Astrocyte (in vitro differentiated cells and primary cell): ENCODE measurements around the gene TUBA8. TPM values are rescaled to one million over a fixed set of nuclear protein-coding genes. Genes with fewer than 3 reads are reported as not detected.

Source experiments
- DNase-seq: peaks from one replicate; pipeline ENCODE4 v3.0.0-alpha.2; 2010; ENCODE audit warnings: low read depth
- FAIRE-seq: peaks from 2 replicates; lab custom pipeline; 2011; peaks lifted over from hg19 to GRCh38; lab: Jason Lieb, UNC
- H2AFZ ChIP-seq: 2 replicates; pipeline ENCODE4 v1.6.0; 2012; ENCODE audit warnings: low read depth, low read length, inconsistent platforms
- H3K27ac ChIP-seq: 2 replicates; pipeline ENCODE4 v1.5.1; 2011; ENCODE audit warnings: low read depth, low read length, inconsistent platforms
- H3K27me3 ChIP-seq: 2 replicates; pipeline ENCODE4 v1.6.0; 2011; ENCODE audit warnings: low read length, inconsistent platforms; ENCODE audit not compliant: insufficient read depth
- H3K36me3 ChIP-seq: 2 replicates; pipeline ENCODE4 v1.5.1; 2011; ENCODE audit warnings: low read length, inconsistent platforms; ENCODE audit not compliant: insufficient read depth
- H3K4me1 ChIP-seq: 2 replicates; pipeline ENCODE4 v1.5.1; 2011; ENCODE audit warnings: low read length, inconsistent platforms; ENCODE audit not compliant: insufficient read depth
- H3K4me2 ChIP-seq: 2 replicates; pipeline ENCODE4 v1.6.0; 2012; ENCODE audit warnings: low read length, inconsistent platforms
- H3K4me3 ChIP-seq: 2 replicates; pipeline ENCODE4 v1.5.1; 2011; ENCODE audit warnings: low read depth, mild to moderate bottlenecking, low read length, inconsistent platforms; ENCODE audit not compliant: insufficient read depth
- H3K79me2 ChIP-seq: 2 replicates; pipeline ENCODE4 v1.6.0; 2012; ENCODE audit warnings: mild to moderate bottlenecking, low read length, inconsistent platforms; ENCODE audit not compliant: insufficient read depth
- H3K9ac ChIP-seq: 2 replicates; pipeline ENCODE4 v1.6.0; 2012; ENCODE audit warnings: mild to moderate bottlenecking, low read length, inconsistent platforms
- H3K9me3 ChIP-seq: 2 replicates; pipeline ENCODE4 v1.5.1; 2012; ENCODE audit warnings: low read depth, mild to moderate bottlenecking, low read length, inconsistent platforms; ENCODE audit not compliant: insufficient read depth
- H4K20me1 ChIP-seq: 2 replicates; pipeline ENCODE4 v1.6.0; 2012; ENCODE audit warnings: low read length, inconsistent platforms; ENCODE audit not compliant: insufficient read depth
- H3K27ac Mint-ChIP-seq: one replicate; pipeline ENCODE4 v1.8.0; 2021; ENCODE audit warnings: mild to moderate bottlenecking, mixed read lengths; ENCODE audit not compliant: unreplicated experiment
- H3K27me3 Mint-ChIP-seq: one replicate; pipeline ENCODE4 v1.8.0; 2021; ENCODE audit warnings: low read depth, mixed read lengths; ENCODE audit not compliant: unreplicated experiment
- H3K36me3 Mint-ChIP-seq: one replicate; pipeline ENCODE4 v1.8.0; 2021; ENCODE audit warnings: low read depth, mixed read lengths; ENCODE audit not compliant: unreplicated experiment
- H3K4me1 Mint-ChIP-seq: one replicate; pipeline ENCODE4 v1.8.0; 2021; ENCODE audit warnings: low read depth, mixed read lengths; ENCODE audit not compliant: unreplicated experiment
- H3K4me3 Mint-ChIP-seq: one replicate; pipeline ENCODE4 v1.8.0; 2021; ENCODE audit warnings: mild to moderate bottlenecking, moderate library complexity, mixed read lengths; ENCODE audit not compliant: unreplicated experiment
- H3K9me3 Mint-ChIP-seq: one replicate; pipeline ENCODE4 v1.8.0; 2021; ENCODE audit warnings: mild to moderate bottlenecking, mixed read lengths; ENCODE audit not compliant: unreplicated experiment
- CTCF ChIP-seq: IDR thresholded peaks from 2 replicates; pipeline ENCODE4 v1.5.1; 2011; ENCODE audit warnings: low read depth, mild to moderate bottlenecking, inconsistent platforms, low read length, moderate library complexity; ENCODE audit not compliant: insufficient read depth
- EZH2 ChIP-seq: IDR thresholded peaks from 2 replicates; pipeline ENCODE4 v1.6.1; 2012; ENCODE audit warnings: mild to moderate bottlenecking, low read length, inconsistent platforms; ENCODE audit not compliant: insufficient read depth
- total RNA-seq: library from RNA; stranded (reverse); gene quantifications from 2 replicates; pipeline ENCODE4 v1.2.1, GENCODE V29; 2021

The TUBA8 gene
- total RNA-seq, 1 donor from 2014 or later, result 0.79 TPM

GRCh38 chr22:18093661-18094060 is 16.9 kb upstream of the TUBA8 start:
- Mint-ChIP-seq H3K4me3 (no peak overlapping the region), H3K4me1 (peaks cover 6% of the 10 kb centered on the region), H3K9me3 (peaks cover 4% of the 10 kb centered on the region), H3K36me3 (peaks cover 25% of the 10 kb centered on the region), H3K27ac (no peak overlapping the region), H3K27me3 (no peaks in the 10 kb centered on the region)
- H4K20me1 ChIP-seq, result peaks cover 8% of the 10 kb centered on the region
- no peak overlapping the region for H3K9ac ChIP-seq
- H3K4me3 ChIP-seq, result no peak overlapping the region
- no peaks in the 10 kb centered on the region for H3K79me2 ChIP-seq
- H3K36me3 ChIP-seq, result no peaks in the 10 kb centered on the region
- no peak for DNase-seq
- H3K27me3 ChIP-seq, result no peaks in the 10 kb centered on the region
- no peak overlapping the region for H2AFZ ChIP-seq
- no peak overlapping the region for H3K4me2 ChIP-seq
- TF ChIP-seq EZH2, result no peak
- no peak for TF ChIP-seq CTCF
- FAIRE-seq, result no peak
- no peak overlapping the region for H3K27ac ChIP-seq
- H3K9me3 ChIP-seq, result no peaks in the 10 kb centered on the region
- H3K4me1 ChIP-seq, result no peaks in the 10 kb centered on the region

GRCh38 chr22:18095101-18095805 is 15.4 kb upstream of the TUBA8 start:
- Histone ChIP-seq H3K9me3 (no peaks in the 10 kb centered on the region), H3K36me3 (no peaks in the 10 kb centered on the region), H3K27ac (no peak overlapping the region), H3K27me3 (no peaks in the 10 kb centered on the region), H3K4me2 (no peak overlapping the region), H2AFZ (no peak overlapping the region), H3K4me1 (no peaks in the 10 kb centered on the region), H3K9ac (no peak overlapping the region), H3K4me3 (no peak overlapping the region), H3K79me2 (no peaks in the 10 kb centered on the region), H4K20me1 (peaks cover 8% of the 10 kb centered on the region)
- H3K27me3 Mint-ChIP-seq, result no peaks in the 10 kb centered on the region
- peaks cover 4% of the 10 kb centered on the region for H3K9me3 Mint-ChIP-seq
- DNase-seq (no peak), FAIRE-seq (no peak)
- H3K36me3 Mint-ChIP-seq, result peaks cover 17% of the 10 kb centered on the region
- peaks cover 3% of the 10 kb centered on the region for H3K4me1 Mint-ChIP-seq
- peak overlapping the region; percentile 12 for H3K27ac Mint-ChIP-seq
- H3K4me3 Mint-ChIP-seq, result no peak overlapping the region
- TF ChIP-seq EZH2 (no peak), CTCF (no peak)

GRCh38 chr22:18096823-18097222 is 13.8 kb upstream of the TUBA8 start:
- Histone ChIP-seq H3K27me3 (no peaks in the 10 kb centered on the region), H3K36me3 (no peaks in the 10 kb centered on the region), H2AFZ (no peak overlapping the region), H3K4me2 (no peak overlapping the region), H3K4me1 (no peaks in the 10 kb centered on the region), H3K9me3 (no peaks in the 10 kb centered on the region), H4K20me1 (peaks cover 8% of the 10 kb centered on the region), H3K4me3 (no peak overlapping the region), H3K27ac (no peak overlapping the region), H3K79me2 (no peaks in the 10 kb centered on the region), H3K9ac (no peak overlapping the region)
- Mint-ChIP-seq H3K27me3 (no peaks in the 10 kb centered on the region), H3K27ac (no peak overlapping the region), H3K36me3 (peaks cover 22% of the 10 kb centered on the region), H3K4me1 (peaks cover 3% of the 10 kb centered on the region), H3K9me3 (peaks cover 6% of the 10 kb centered on the region), H3K4me3 (no peak overlapping the region)
- DNase-seq, result no peak
- FAIRE-seq, result no peak
- TF ChIP-seq CTCF, result no peak
- no peak for TF ChIP-seq EZH2
